NCI-H2227 (cell line): ENCODE results near the gene ZDHHC19.
"Not testable (repeated sequence)": the region's sequence is repeated elsewhere in the genome, so short reads cannot be mapped to it uniquely, and the experiment has no call there.

Experiments
- DNase-seq: peaks from one replicate; lab custom pipeline; 2025; ENCODE audit not compliant: unreplicated experiment; lab: John Stamatoyannopoulos, UW

Gene ZDHHC19

GRCh38 chr3:196205442-196206205, 5.6 kb downstream of the ZDHHC19 start:
- not testable (repeated sequence) for DNase-seq

GRCh38 chr3:196203846-196204245, 7.4 kb downstream of the ZDHHC19 start:
- no peak for DNase-seq

DNA sequence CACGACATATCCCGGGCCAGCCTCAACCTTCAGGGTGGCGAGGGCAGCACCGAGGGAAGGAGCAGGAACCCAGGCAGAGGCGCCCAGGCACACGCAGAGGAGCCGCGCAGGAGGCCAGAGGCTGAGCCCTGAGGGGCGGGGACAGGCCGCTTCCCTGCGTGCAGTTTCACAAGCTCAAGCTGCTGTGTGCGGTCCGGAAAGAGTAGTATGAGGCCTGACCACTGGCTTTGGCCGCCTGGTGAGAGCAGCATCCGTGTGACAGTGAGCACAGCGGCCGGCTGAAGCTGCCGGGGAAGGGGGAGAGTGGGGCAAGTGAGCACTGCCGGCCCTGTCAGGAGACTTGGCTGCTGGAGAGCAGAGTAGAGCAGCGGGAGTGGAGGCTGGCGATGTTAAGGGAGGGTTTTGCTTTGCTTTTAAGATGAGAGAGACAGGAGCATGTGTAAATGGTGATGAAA, 8.7 kb downstream of the ZDHHC19 start:
- DNase-seq, result peak; percentile 53

- no peak for DNase-seq
Measured at GRCh38 chr3:196198771-196199753, 12.1 kb downstream of the ZDHHC19 start.

GRCh38 chr3:196198081-196198675, 13.0 kb downstream of the ZDHHC19 start:
- DNase-seq, result no peak

DNA sequence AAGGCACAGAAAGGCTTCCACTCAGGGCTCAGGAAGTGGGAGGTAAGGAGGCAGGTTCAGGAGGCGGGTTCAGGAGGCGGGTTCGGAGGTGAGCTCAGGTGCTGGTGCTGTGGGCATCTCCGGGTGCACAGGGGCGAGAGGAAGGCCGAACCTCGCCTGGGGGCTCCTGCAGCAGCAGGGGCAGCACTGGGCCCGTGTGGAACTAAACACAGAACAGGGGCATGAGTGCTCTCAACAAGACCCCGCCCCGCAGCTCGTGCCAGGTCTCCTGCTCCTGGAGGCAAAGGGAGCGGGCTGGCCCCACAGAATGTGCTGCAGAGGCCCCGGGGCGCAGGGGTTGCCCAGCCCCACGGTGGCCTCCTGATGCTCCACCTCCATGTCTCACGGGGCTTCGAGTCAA, 13.7 kb downstream of the ZDHHC19 start:
- DNase-seq, result no peak

DNA sequence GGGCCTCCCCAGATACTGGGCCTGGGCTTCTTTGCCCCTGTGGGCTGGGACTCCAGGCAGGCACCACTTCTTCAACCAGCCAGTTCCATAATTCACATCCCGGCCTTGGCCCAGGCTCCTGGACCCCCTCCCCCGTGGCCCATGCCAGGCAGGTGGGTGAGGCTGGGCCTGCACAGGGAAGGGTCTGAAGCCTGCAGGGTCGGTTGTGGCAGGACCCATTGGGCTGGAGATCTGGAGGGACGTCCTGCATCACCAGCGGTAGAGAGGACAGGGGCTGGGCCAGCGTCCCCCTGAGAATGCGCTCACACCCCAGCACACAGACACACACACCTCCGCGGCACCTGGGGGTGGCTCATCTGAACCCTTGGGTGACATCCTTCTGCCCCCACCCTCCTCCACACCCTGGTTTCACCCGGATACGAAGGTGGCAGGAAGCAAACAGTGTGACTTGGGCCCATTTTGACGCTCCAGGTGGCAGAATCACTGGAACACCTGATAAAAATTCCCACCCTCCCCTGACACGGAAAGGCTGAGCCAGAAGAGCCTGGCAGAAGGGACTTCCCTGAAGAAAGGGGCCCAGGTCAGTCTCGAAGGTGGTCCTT, 15.4 kb downstream of the ZDHHC19 start:
- no peak for DNase-seq

GRCh38 chr3:196194542-196194915, 16.7 kb downstream of the ZDHHC19 start:
- DNase-seq, result no peak

- DNase-seq, result no peak
Measured at GRCh38 chr3:196193736-196194541, 17.3 kb downstream of the ZDHHC19 start.

DNA sequence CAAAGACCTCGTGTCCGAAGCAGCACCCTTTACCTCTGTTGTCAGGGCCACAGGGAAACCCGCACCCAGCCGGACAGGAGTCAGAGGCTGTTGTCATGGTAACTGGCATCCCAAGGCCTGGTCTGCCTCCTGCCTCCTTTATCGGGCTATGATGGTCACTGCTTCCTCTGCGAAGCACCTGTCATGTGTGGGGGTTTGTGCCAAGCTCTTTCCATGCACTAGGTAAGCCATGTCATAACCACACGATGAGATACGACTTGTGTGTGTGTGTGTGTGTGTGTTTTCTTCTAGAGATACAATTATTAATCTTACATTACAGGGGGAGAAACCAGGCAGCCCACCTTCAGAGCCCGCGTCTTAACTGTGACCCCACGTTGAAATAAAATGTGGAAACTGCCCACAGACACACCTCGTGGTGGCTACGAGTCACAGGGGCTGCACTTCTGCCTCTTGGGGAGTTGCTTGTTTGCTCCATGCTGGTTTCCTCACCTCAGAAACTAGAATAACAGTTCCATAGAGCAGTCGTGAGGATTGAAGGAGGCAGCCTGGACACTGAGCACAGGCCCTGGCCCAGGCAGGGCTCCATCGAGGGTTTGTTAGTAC, 18.0 kb downstream of the ZDHHC19 start:
- peak; percentile 23 for DNase-seq

GRCh38 chr3:196192524-196193051, 18.6 kb downstream of the ZDHHC19 start:
- DNase-seq, result no peak

- no peak for DNase-seq
Measured at GRCh38 chr3:196192036-196192523, 19.1 kb downstream of the ZDHHC19 start.

DNA sequence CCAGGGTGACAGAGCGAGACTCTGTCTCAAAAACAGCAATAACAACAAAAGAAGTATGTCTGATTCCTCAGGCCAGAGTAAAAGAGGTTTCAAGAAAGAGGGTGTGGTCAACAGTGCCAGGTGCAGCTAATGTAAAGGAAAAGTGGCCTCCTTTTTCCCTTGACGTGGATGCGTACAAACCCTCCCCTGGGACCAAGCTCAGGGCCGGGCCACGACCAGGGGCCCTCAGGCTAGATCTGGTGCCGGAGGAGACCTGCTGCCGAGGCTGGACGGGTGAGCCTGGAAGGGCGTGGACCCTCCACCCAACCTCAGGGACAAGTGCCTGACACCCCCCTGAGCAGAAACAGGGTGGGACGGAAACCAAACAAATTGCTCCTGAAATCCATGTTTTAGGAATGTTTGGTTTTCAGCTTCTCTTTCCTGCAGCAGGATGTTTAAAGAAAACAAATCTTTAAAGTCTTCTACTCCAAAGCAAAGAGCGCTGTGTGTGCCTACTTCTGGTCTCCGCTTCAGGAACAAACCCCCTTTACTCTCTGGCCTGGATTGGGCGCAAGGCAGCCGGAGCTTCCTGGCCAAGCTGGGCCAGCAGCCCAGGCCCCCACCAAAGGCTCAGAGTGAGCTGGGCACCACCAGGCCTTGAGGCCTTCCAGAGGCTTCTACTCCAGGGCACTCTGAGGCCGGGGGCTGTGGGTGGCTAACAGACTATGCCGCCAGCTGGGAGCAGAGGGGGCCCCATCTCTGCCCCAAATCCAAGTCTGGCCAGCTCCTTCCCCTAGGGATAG, 21.4 kb downstream of the ZDHHC19 start:
- no peak for DNase-seq

DNA sequence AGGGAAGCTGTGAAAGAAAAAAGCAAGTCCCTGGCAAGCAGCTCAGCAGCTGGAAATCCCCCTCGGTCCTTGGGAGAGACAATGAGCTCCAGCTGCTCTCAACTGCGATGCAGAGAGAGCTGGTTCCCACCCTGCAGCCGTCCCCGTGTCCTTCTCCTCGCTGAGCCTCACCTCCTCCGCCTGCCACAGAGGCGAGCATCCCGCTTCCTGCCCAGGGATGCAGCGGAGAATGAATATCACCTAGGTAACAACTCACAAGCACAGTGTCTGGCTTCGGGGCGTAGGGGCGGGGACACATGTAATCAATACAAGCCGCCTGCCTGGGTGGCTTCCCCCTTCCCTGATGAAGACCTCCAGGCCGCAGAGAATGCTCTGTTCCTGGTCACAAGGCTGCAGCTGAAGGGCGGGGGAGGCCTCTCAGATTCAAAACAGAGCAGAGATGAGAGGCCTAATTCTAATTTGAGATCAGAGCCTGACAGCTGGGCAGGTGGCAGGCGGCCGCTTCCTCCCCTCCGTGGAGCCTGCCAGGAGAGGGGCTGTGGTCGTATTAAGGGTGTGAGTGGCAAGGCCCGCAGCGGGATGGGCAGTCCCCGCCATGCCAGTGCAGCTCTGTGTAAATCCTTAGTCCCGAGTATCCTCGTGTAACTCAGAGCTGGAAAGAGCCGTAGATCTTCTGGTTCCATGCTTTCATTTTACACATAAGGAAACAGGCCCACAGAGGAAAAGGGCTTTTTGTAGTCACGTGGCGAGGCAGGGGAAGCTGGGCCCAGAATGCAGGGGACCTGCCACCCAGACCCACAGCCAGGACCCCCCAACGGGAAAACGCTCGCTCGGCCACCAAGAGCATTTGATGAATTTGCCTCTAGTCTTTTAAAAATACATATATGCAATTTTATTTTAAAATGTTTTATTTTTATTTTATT, 24.3 kb downstream of the ZDHHC19 start:
- DNase-seq, result peak; percentile 82

- no peak for DNase-seq
Measured at GRCh38 chr3:196184881-196185280, 26.3 kb downstream of the ZDHHC19 start.

GRCh38 chr3:196184169-196184432, 27.1 kb downstream of the ZDHHC19 start:
- DNase-seq, result not testable (repeated sequence)

GRCh38 chr3:196181127-196181546, 30.1 kb downstream of the ZDHHC19 start:
- DNase-seq, result no peak

DNA sequence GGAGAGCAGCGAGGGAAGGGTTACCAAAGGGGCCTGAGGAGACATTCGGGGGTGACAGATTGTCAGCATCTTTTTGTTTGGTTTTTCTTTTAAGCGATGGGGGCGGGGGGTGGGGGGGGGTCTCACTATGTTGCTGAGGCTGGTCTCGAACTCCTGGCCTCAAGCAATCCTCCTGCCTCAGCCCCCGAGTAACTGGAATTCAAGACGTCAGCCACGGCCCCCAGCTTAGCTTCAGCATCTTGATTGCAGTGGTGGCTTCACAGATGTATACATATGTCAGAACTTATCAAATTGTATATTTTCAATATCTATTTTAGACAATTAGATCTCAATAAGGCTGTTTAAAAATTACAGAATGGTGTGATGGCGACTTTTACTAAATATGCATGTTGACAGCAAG, 30.9 kb downstream of the ZDHHC19 start:
- DNase-seq, result no peak
